Breast epithelium (tissue), 4 donors: ENCODE measurements around the gene TNFSF15. TPM values are rescaled to one million over a fixed set of nuclear protein-coding genes. Genes with fewer than 3 reads are reported as not detected.

ENCODE experiments used
- DNase-seq, 2 donors: peaks; one replicate each; pipeline ENCODE4 v3.0.0-alpha.2; 2019; ENCODE audit warnings: low spot score in 2 of 2
- H3K27ac ChIP-seq, 2 donors: fragments of 200-600 bp; sonication (generic) in 1 of 2; one replicate each; pipeline ENCODE4 v1.5.1; 2016 to 2019; ENCODE audit warnings: mild to moderate bottlenecking in 1 of 2
- H3K27me3 ChIP-seq, 2 donors: fragments of 200-600 bp; sonication (generic) in 1 of 2; one replicate each; pipeline versions ENCODE4 v1.5.1 to v1.6.0; 2017 to 2019; ENCODE audit warnings: control low read depth in 1 of 2, mild to moderate bottlenecking in 1 of 2
- H3K36me3 ChIP-seq: fragments of 200-600 bp; one replicate; pipeline ENCODE4 v1.5.1; 2019
- H3K4me1 ChIP-seq, 2 donors: fragments of 200-600 bp; sonication (generic); one replicate each; pipeline ENCODE4 v1.5.1; 2016 to 2019; ENCODE audit warnings: control low read depth in 1 of 2
- H3K4me3 ChIP-seq, 3 donors: fragments of 200-600 bp; sonication (generic); 1 replicate in 2 of 3; 2 replicates in 1 of 3; pipeline ENCODE4 v1.5.1; 2016 to 2019; ENCODE audit warnings: mild to moderate bottlenecking in 3 of 3, moderate library complexity in 2 of 3
- H3K9me3 ChIP-seq, 2 donors: fragments of 200-600 bp; sonication (generic) in 1 of 2; one replicate each; pipeline ENCODE4 v1.5.1; 2016 to 2019; ENCODE audit warnings: control low read depth in 1 of 2
- CTCF ChIP-seq, 3 donors: fragments of 450-650 bp; IDR thresholded peaks; one replicate each; pipeline ENCODE4 v1.5.1; 2016 to 2017; ENCODE audit warnings: antibody characterized with exemption in 3 of 3, mild to moderate bottlenecking in 3 of 3, moderate library complexity in 3 of 3
- POLR2A ChIP-seq: fragments of 450-650 bp; IDR thresholded peaks from one replicate; pipeline ENCODE4 v1.6.1; 2016; ENCODE audit warnings: antibody characterized with exemption, mild to moderate bottlenecking, moderate library complexity
- POLR2AphosphoS5 ChIP-seq, 3 donors: sonication (generic); formaldehyde crosslinking; IDR thresholded peaks; one replicate each; pipeline ENCODE4 v1.6.1; 2017; ENCODE audit warnings: antibody characterized with exemption in 3 of 3
- intact Hi-C: fragments of 100-400 bp; cut with DNase I; formaldehyde crosslinking; loops from one replicate; pipeline ENCODE4 v1.15.1; 2023; ENCODE audit warnings: low total_unique reads
- total RNA-seq, 3 donors: library from RNA; depleted of rRNA; stranded (reverse); fragments of >200 nt; gene quantifications; one replicate each; pipeline ENCODE4 v1.1.0, GENCODE V29; 2016

The TNFSF15 gene
- total RNA-seq, 3 donors from 2014 or later: 0.16 to 2.0 (median 0.66) TPM

GRCh38 chr9:114757395-114757794, 48.4 kb downstream of the TNFSF15 start:
- Histone ChIP-seq H3K27ac (no peak overlapping the region), H3K27me3 (no peaks in the 10 kb centered on the region), H3K4me3 (no peak overlapping the region), H3K9me3 (peaks cover 0 to 5% of the 10 kb centered on the region in 2 donors), H3K4me1 (no peaks in the 10 kb centered on the region), H3K36me3 (no peaks in the 10 kb centered on the region)
- intact Hi-C loops: no loop called here
- DNase-seq: no peak
- TF ChIP-seq POLR2A (no peak), CTCF (IDR thresholded peaks at IDR 0.05) (no peak), POLR2AphosphoS5 (IDR thresholded peaks at IDR 0.05) (no peak)

GRCh38 chr9:114756920-114757319, 48.9 kb downstream of the TNFSF15 start:
- Histone ChIP-seq H3K4me1 (no peaks in the 10 kb centered on the region), H3K27me3 (no peaks in the 10 kb centered on the region), H3K4me3 (no peak overlapping the region), H3K27ac (no peak overlapping the region), H3K9me3 (peaks cover 0 to 5% of the 10 kb centered on the region in 2 donors), H3K36me3 (no peaks in the 10 kb centered on the region)
- intact Hi-C loops: no loop called here
- TF ChIP-seq CTCF (IDR thresholded peaks at IDR 0.05) (no peak), POLR2A (no peak), POLR2AphosphoS5 (IDR thresholded peaks at IDR 0.05) (no peak)
- no peak for DNase-seq

GRCh38 chr9:114754581-114754980, 51.3 kb downstream of the TNFSF15 start:
- Histone ChIP-seq H3K27ac (no peak overlapping the region), H3K4me1 (no peaks in the 10 kb centered on the region), H3K4me3 (no peak overlapping the region), H3K27me3 (no peaks in the 10 kb centered on the region), H3K9me3 (peaks cover 0 to 5% of the 10 kb centered on the region in 2 donors), H3K36me3 (no peaks in the 10 kb centered on the region)
- DNase-seq: no peak
- no peak for TF ChIP-seq CTCF (IDR thresholded peaks at IDR 0.05)
- TF ChIP-seq POLR2AphosphoS5 (IDR thresholded peaks at IDR 0.05): no peak
- no peak for TF ChIP-seq POLR2A
- intact Hi-C loops: no loop called here

- no peak for TF ChIP-seq POLR2A
- no peak for TF ChIP-seq CTCF (IDR thresholded peaks at IDR 0.05)
- TF ChIP-seq POLR2AphosphoS5 (IDR thresholded peaks at IDR 0.05): no peak
- Histone ChIP-seq H3K27ac (no peak overlapping the region), H3K9me3 (no peaks in the 10 kb centered on the region), H3K27me3 (no peaks in the 10 kb centered on the region), H3K4me1 (no peaks in the 10 kb centered on the region), H3K36me3 (no peaks in the 10 kb centered on the region), H3K4me3 (no peak overlapping the region)
- DNase-seq: no peak
- intact Hi-C loops: no loop called here
Measured at GRCh38 chr9:114746591-114747346, 59.1 kb downstream of the TNFSF15 start.

- TF ChIP-seq CTCF (IDR thresholded peaks at IDR 0.05) (no peak), POLR2AphosphoS5 (IDR thresholded peaks at IDR 0.05) (no peak), POLR2A (no peak)
- Histone ChIP-seq H3K4me1 (no peaks in the 10 kb centered on the region), H3K27me3 (no peaks in the 10 kb centered on the region), H3K27ac (no peak overlapping the region), H3K4me3 (no peak overlapping the region), H3K9me3 (no peaks in the 10 kb centered on the region), H3K36me3 (no peaks in the 10 kb centered on the region)
- DNase-seq: no peak
- intact Hi-C loops: no loop called here
Measured at GRCh38 chr9:114745879-114746550, 59.8 kb downstream of the TNFSF15 start.
